Measurements from ENCODE around the gene CAPG.

The CAPG gene

GRCh38 chr2:85353876-85354285, 56.3 kb downstream of the CAPG start:
- H3K4me1 ChIP-seq (ENCODE audit: control insufficient read depth, insufficient read depth, low read length): peaks cover 12% of the 10 kb centered on the region
- H3K27ac ChIP-seq (ENCODE audit: low read depth, low read length): peak overlapping the region; percentile 48
- H3K4me3 ChIP-seq (ENCODE audit: low read length): peak overlapping the region; percentile 97
- no peaks in the 10 kb centered on the region for H3K27me3 ChIP-seq (ENCODE audit: control insufficient read depth, insufficient read depth, low read length)
- H3K9ac ChIP-seq (ENCODE audit: low read length): peak overlapping the region; percentile 69
- peaks cover 8% of the 10 kb centered on the region for H3K36me3 ChIP-seq (ENCODE audit: control insufficient read depth, insufficient read depth, low read length)

GRCh38 chr2:85347599-85347998, 62.6 kb downstream of the CAPG start:
- H3K27me3 ChIP-seq (ENCODE audit: control insufficient read depth, insufficient read depth, low read length): no peaks in the 10 kb centered on the region
- H3K4me3 ChIP-seq (ENCODE audit: low read length): no peak overlapping the region
- H3K36me3 ChIP-seq (ENCODE audit: control insufficient read depth, insufficient read depth, low read length): peaks cover 38% of the 10 kb centered on the region
- no peak overlapping the region for H3K9ac ChIP-seq (ENCODE audit: low read length)
- H3K27ac ChIP-seq (ENCODE audit: low read depth, low read length): no peak overlapping the region
- no peaks in the 10 kb centered on the region for H3K4me1 ChIP-seq (ENCODE audit: control insufficient read depth, insufficient read depth, low read length)

Measured in rectal smooth muscle tissue (tissue), 1 donor.